ENCODE data around the gene RGS3.

The RGS3 gene

GRCh38 chr9:113580954-113581311 lies 117.4 kb downstream of the RGS3 start:
- Mint-ChIP-seq H3K36me3 (ENCODE audit: low read depth) (peaks cover 35% of the 10 kb centered on the region), H3K4me3 (peak overlapping the region; percentile 75), H3K27me3 (no peaks in the 10 kb centered on the region), H3K9me3 (no peaks in the 10 kb centered on the region), H3K27ac (peak overlapping the region; percentile 93), H3K4me1 (ENCODE audit: low read depth) (peaks cover 81% of the 10 kb centered on the region)
- intact Hi-C loops (cut with micrococcal nuclease): loop anchor here (5.0 kb wide), 2 partner anchors 34 to 59 kb away; no protein-coding TSS in a partner anchor

DNA sequence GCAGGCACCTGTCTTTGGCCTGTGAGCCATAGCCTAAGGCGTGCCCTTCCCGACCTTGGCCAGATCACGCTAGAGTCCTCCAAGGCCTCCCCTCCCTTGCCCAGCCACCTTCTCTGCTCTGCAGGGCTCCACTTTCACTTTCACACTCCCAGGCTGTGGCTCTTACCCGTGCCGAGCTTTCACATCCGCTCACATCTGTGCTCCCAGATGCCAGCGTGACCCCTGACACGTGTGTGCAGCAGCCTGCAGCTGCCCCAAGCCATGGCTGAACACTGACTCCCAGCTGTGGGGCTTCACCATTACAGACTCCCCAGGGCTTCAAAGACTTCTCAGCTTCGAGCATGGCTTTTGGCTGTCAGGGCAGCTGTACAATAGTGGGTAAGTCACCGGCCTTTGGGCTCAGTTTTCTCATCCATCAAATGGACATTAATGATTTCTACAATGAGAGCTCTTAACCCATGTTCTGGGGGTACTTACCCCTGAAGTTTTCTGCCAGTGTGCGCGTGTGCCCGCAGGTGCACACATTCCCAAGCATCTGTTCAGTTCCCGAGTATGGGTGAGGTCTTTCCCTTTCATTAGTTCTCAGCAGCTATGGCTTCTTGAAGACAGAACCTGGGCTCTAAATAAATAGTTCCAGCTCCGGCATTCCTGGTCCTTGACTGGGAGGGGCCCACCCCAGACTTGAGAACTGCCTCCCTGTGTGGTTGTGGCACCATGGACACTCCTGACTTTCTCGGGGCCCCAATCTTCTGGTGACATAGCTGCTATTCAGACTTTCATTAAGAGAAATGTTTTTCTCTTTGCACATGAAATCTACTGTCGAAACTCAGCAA lies 118.6 kb downstream of the RGS3 start:
- peaks cover 45% of the 10 kb centered on the region for H3K36me3 Mint-ChIP-seq (ENCODE audit: low read depth)
- H3K4me3 Mint-ChIP-seq: peak overlapping the region; percentile 75
- no peaks in the 10 kb centered on the region for H3K27me3 Mint-ChIP-seq

GRCh38 chr9:113582698-113583200 lies 119.2 kb downstream of the RGS3 start:
- Mint-ChIP-seq H3K4me3 (no peak overlapping the region), H3K36me3 (ENCODE audit: low read depth) (peaks cover 45% of the 10 kb centered on the region), H3K9me3 (no peaks in the 10 kb centered on the region), H3K27me3 (no peaks in the 10 kb centered on the region), H3K27ac (peak overlapping the region; percentile 12), H3K4me1 (ENCODE audit: low read depth) (peaks cover 92% of the 10 kb centered on the region)
- intact Hi-C loops (cut with micrococcal nuclease): loop anchor here (5.0 kb wide), 2 partner anchors 35 to 60 kb away; no protein-coding TSS in a partner anchor

More for the DNA sequence above, 118.6 kb downstream of the RGS3 start:
- Mint-ChIP-seq H3K4me1 (ENCODE audit: low read depth) (peaks cover 92% of the 10 kb centered on the region), H3K27ac (peak overlapping the region; percentile 93), H3K9me3 (no peaks in the 10 kb centered on the region)
- intact Hi-C loops (cut with micrococcal nuclease): loop anchor here (5.0 kb wide), 2 partner anchors 35 to 60 kb away; no protein-coding TSS in a partner anchor

DNA sequence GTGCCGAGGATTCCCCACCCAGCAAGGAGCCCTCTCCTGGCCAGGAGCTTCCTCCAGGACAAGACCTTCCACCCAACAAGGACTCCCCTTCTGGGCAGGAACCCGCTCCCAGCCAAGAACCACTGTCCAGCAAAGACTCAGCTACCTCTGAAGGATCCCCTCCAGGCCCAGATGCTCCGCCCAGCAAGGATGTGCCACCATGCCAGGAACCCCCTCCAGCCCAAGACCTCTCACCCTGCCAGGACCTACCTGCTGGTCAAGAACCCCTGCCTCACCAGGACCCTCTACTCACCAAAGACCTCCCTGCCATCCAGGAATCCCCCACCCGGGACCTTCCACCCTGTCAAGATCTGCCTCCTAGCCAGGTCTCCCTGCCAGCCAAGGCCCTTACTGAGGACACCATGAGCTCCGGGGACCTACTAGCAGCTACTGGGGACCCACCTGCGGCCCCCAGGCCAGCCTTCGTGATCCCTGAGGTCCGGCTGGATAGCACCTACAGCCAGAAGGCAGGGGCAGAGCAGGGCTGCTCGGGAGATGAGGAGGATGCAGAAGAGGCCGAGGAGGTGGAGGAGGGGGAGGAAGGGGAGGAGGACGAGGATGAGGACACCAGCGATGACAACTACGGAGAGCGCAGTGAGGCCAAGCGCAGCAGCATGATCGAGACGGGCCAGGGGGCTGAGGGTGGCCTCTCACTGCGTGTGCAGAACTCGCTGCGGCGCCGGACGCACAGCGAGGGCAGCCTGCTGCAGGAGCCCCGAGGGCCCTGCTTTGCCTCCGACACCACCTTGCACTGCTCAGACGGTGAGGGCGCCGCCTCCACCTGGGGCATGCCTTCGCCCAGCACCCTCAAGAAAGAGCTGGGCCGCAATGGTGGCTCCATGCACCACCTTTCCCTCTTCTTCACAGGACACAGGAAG lies 120.2 kb downstream of the RGS3 start:
- Mint-ChIP-seq H3K27me3 (no peaks in the 10 kb centered on the region), H3K27ac (peak overlapping the region; percentile 12), H3K36me3 (ENCODE audit: low read depth) (peaks cover 45% of the 10 kb centered on the region), H3K4me1 (ENCODE audit: low read depth) (peaks cover 91% of the 10 kb centered on the region), H3K9me3 (no peaks in the 10 kb centered on the region), H3K4me3 (no peak overlapping the region)
- intact Hi-C loops (cut with micrococcal nuclease): loop anchor here (5.0 kb wide), 2 partner anchors 36 to 61 kb away; no protein-coding TSS in a partner anchor

DNA sequence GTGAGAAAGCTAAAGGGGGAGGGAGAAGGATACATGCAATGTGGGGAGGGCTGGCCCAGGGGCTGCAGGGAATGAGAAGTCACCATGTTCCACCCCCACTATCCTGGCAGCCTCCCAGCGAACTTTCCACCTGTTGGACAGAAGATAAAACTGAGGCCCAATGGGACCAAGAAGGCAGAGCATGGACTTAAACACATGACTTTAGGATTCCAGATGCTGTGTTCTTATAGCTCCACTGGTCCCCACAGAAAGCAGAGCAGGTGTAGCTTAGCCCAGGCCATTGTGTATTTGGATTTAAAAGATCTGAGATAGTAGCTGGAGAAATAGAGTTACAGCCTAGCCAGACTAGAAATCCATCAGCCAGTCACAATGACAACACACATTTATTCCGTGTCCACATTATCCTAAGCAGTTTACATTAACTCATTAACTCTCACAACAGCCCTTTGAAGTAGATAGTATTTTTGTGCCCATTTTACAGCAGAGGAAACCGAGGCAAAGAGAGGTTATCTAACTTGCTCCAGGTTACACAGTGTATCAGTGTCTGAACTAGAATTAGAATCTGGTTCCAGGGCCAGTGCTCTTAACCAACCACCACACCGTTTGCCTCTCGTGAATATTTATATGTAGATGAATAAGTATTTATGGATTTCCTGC lies 121.0 kb downstream of the RGS3 start:
- H3K27me3 Mint-ChIP-seq: no peaks in the 10 kb centered on the region
- H3K9me3 Mint-ChIP-seq: no peaks in the 10 kb centered on the region
- H3K4me3 Mint-ChIP-seq: no peak overlapping the region
- peaks cover 45% of the 10 kb centered on the region for H3K36me3 Mint-ChIP-seq (ENCODE audit: low read depth)
- no peak overlapping the region for H3K27ac Mint-ChIP-seq
- peaks cover 91% of the 10 kb centered on the region for H3K4me1 Mint-ChIP-seq (ENCODE audit: low read depth)
- intact Hi-C loops (cut with micrococcal nuclease): loop anchor here (5.0 kb wide), 2 partner anchors 37 to 62 kb away; no protein-coding TSS in a partner anchor

DNA sequence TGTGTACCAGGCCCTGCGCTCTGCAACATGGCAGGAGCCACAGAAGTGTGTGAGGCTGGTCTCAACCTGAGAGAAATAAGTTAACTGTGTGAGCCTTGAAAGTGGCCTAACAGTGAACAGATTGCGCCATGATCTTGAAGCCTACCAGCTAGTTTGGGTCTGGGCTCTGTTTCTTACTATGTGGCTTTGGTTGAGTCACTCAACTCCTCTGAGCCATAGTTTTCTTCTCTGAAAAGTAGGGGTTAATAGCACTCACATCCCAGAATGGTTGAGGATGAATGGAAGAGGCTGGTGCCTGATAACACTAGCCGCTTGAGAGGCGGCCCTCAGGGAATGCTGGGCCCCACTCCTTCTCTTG lies 121.5 kb downstream of the RGS3 start:
- intact Hi-C loops (cut with micrococcal nuclease): no loop called here
- H3K27ac Mint-ChIP-seq: no peak overlapping the region
- peaks cover 90% of the 10 kb centered on the region for H3K4me1 Mint-ChIP-seq (ENCODE audit: low read depth)
- H3K27me3 Mint-ChIP-seq: no peaks in the 10 kb centered on the region
- peaks cover 45% of the 10 kb centered on the region for H3K36me3 Mint-ChIP-seq (ENCODE audit: low read depth)
- no peak overlapping the region for H3K4me3 Mint-ChIP-seq
- H3K9me3 Mint-ChIP-seq: no peaks in the 10 kb centered on the region

GRCh38 chr9:113585555-113585954 lies 122.0 kb downstream of the RGS3 start:
- H3K4me3 Mint-ChIP-seq: no peak overlapping the region
- peaks cover 90% of the 10 kb centered on the region for H3K4me1 Mint-ChIP-seq (ENCODE audit: low read depth)
- H3K27me3 Mint-ChIP-seq: no peaks in the 10 kb centered on the region
- peaks cover 45% of the 10 kb centered on the region for H3K36me3 Mint-ChIP-seq (ENCODE audit: low read depth)
- no peak overlapping the region for H3K27ac Mint-ChIP-seq
- H3K9me3 Mint-ChIP-seq: no peaks in the 10 kb centered on the region
- intact Hi-C loops (cut with micrococcal nuclease): no loop called here

DNA sequence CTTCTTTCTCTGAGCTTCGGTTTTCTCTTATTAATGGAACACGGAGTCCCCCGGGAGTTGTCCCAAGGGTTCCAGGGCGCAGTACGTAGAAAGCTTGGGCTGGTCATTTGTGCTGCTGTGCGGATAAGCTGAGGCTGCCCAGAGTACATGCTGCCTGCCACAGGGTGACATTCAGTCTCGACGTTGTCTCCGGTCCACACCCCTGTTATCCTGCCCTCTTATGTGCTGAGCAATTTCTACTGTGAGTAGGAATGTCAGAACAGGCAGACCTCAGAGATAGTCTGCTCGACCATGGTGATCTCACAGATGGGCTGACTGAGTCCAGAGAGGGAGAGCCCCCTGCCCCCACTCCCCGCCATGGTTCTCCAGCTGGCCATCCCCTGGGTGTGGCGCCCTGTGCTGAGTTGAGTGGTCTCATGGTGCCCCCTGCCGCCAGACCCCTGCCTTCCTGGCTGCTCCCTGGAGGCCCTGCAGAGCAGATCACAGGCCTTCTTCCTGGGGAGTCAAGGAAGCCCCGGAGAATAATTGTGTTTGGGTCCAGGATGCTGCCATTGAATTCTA lies 124.0 kb downstream of the RGS3 start:
- intact Hi-C loops (cut with micrococcal nuclease): no loop called here
- no peaks in the 10 kb centered on the region for H3K27me3 Mint-ChIP-seq
- H3K36me3 Mint-ChIP-seq (ENCODE audit: low read depth): peaks cover 57% of the 10 kb centered on the region
- no peaks in the 10 kb centered on the region for H3K9me3 Mint-ChIP-seq
- H3K27ac Mint-ChIP-seq: no peak overlapping the region
- no peak overlapping the region for H3K4me3 Mint-ChIP-seq
- H3K4me1 Mint-ChIP-seq (ENCODE audit: low read depth): peaks cover 89% of the 10 kb centered on the region

DNA sequence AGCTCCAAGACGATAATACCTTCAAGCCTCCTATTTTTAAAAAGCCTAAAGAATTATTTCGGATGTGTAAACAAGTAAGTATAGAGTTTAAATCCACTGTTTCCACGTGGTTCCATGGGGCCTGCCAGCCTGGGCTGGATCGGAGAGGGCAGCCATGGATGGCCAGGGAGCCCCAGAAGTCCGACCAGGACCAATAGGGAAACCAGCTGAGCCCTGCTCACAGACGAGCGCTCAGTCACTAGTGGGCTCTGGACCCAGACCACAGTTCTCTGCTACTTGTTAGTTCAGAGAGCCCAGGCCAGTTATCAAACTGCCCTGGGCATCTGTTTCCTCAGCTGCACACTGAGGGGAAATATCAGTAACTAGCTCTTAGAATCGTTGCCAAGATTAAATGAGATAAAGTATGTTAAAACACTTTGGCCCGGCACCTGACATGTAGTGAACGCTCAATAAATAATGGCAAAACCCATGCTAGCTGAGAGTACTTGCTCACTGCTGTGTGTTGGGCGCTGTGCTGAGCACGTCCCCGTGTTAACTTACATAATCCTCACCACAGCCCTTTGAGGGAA lies 124.8 kb downstream of the RGS3 start:
- H3K27ac Mint-ChIP-seq: peak overlapping the region; percentile 56
- no peaks in the 10 kb centered on the region for H3K27me3 Mint-ChIP-seq
- intact Hi-C loops (cut with micrococcal nuclease): no loop called here

DNA sequence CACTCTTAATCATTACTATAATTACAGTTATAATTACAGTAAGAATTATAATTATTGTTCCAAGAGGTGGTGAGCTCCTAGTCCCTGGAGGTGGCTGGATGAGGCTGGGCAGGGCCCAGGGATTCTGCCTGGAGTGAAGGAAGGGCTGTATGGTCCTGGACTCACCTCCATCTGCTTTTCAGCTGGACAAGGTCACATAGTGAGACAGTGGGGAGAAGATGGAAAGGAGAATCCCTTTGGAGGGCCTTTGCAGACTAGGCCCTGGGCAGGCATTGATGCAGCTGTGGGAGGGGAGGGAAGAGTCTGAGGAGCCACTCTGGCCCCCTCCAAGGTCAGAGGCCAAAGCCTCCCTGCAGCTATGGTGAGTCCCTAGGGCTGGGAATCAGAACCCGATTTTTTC lies 125.4 kb downstream of the RGS3 start:
- H3K27me3 Mint-ChIP-seq: no peaks in the 10 kb centered on the region
- H3K27ac Mint-ChIP-seq: peak overlapping the region; percentile 56
- no peak overlapping the region for H3K4me3 Mint-ChIP-seq
- H3K36me3 Mint-ChIP-seq (ENCODE audit: low read depth): peaks cover 47% of the 10 kb centered on the region
- H3K9me3 Mint-ChIP-seq: no peaks in the 10 kb centered on the region
- H3K4me1 Mint-ChIP-seq (ENCODE audit: low read depth): peaks cover 84% of the 10 kb centered on the region
- intact Hi-C loops (cut with micrococcal nuclease): no loop called here

More for the DNA sequence above, 124.8 kb downstream of the RGS3 start:
- H3K4me1 Mint-ChIP-seq (ENCODE audit: low read depth): peaks cover 85% of the 10 kb centered on the region
- H3K4me3 Mint-ChIP-seq: no peak overlapping the region
- H3K9me3 Mint-ChIP-seq: no peaks in the 10 kb centered on the region
- peaks cover 52% of the 10 kb centered on the region for H3K36me3 Mint-ChIP-seq (ENCODE audit: low read depth)

GRCh38 chr9:113589407-113589806 lies 125.9 kb downstream of the RGS3 start:
- peaks cover 47% of the 10 kb centered on the region for H3K36me3 Mint-ChIP-seq (ENCODE audit: low read depth)
- H3K9me3 Mint-ChIP-seq: no peaks in the 10 kb centered on the region
- H3K4me1 Mint-ChIP-seq (ENCODE audit: low read depth): peaks cover 84% of the 10 kb centered on the region
- intact Hi-C loops (cut with micrococcal nuclease): no loop called here
- H3K27me3 Mint-ChIP-seq: no peaks in the 10 kb centered on the region
- H3K27ac Mint-ChIP-seq: peak overlapping the region; percentile 56
- no peak overlapping the region for H3K4me3 Mint-ChIP-seq

DNA sequence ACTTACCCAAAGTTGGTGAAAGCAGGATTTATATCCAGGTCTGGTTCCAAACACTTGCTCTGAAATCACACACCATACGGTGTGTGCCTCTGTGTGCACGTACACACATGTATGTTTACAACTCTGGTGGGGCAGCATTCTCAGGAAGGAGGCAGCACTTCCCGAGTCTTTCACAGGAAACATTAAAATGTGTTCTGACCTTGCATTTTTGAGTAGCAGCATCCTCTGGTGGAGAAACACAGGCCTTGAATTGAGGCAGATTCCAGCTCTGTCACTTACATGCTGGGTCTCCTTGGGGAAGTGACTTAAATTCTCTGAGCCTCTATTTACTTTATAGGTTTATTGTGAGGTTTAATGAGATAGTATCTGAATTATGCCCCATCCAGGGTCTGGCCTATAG lies 126.4 kb downstream of the RGS3 start:
- Mint-ChIP-seq H3K9me3 (no peaks in the 10 kb centered on the region), H3K4me3 (no peak overlapping the region), H3K4me1 (ENCODE audit: low read depth) (peaks cover 84% of the 10 kb centered on the region), H3K27me3 (no peaks in the 10 kb centered on the region), H3K36me3 (ENCODE audit: low read depth) (peaks cover 47% of the 10 kb centered on the region), H3K27ac (peak overlapping the region; percentile 56)
- intact Hi-C loops (cut with micrococcal nuclease): loop anchor here (2.0 to 5.0 kb wide), 3 partner anchors 143 to 315 kb away; partner anchors contain the start of genes ALAD, CDC26 and PRPF4

- Mint-ChIP-seq H3K27ac (no peak overlapping the region), H3K4me3 (no peak overlapping the region), H3K4me1 (ENCODE audit: low read depth) (peaks cover 79% of the 10 kb centered on the region), H3K9me3 (no peaks in the 10 kb centered on the region), H3K27me3 (no peaks in the 10 kb centered on the region), H3K36me3 (ENCODE audit: low read depth) (peaks cover 47% of the 10 kb centered on the region)
- intact Hi-C loops (cut with micrococcal nuclease): loop anchor here (2.0 to 5.0 kb wide), 3 partner anchors 144 to 316 kb away; partner anchors contain the start of genes ALAD, CDC26 and PRPF4
Observed at GRCh38 chr9:113590389-113590788, 126.9 kb downstream of the RGS3 start.

All from dendritic cell treated with granulocyte-macrophage colony-stimulating factor and Interleukin-4, amounts not matched to agents 40 ng/mL and 50 ng/mL, for 4 days (primary cell).